Colonic mucosa (tissue), 4 donors: ENCODE data around the gene SEL1L3. TPM values are rescaled to one million over a fixed set of nuclear protein-coding genes. Genes with fewer than 3 reads are reported as not detected.

Experiments used
- DNase-seq: peaks from one replicate; pipeline ENCODE4 v3.0.0-alpha.2; 2020
- H3K27ac ChIP-seq: fragments of 200-600 bp; one replicate; pipeline ENCODE4 v1.8.0; 2021
- H3K27me3 ChIP-seq: fragments of 200-600 bp; one replicate; pipeline ENCODE4 v1.8.0; 2021
- H3K36me3 ChIP-seq: fragments of 200-600 bp; one replicate; pipeline ENCODE4 v1.8.0; 2021
- H3K4me1 ChIP-seq: fragments of 200-600 bp; one replicate; pipeline ENCODE4 v1.8.0; 2021; ENCODE audit warnings: mild to moderate bottlenecking
- H3K4me3 ChIP-seq: fragments of 200-600 bp; one replicate; pipeline ENCODE4 v1.8.0; 2021
- H3K9ac ChIP-seq, 2 donors: one replicate each; pipeline ENCODE4 v1.7.0; 2013; ENCODE audit warnings: control low read depth in 2 of 2, low read depth in 2 of 2, low read length in 2 of 2
- H3K9me3 ChIP-seq: fragments of 200-600 bp; one replicate; pipeline ENCODE4 v1.8.0; 2021
- intact Hi-C: fragments of 100-400 bp; cut with DNase I; formaldehyde crosslinking; loops from one replicate; pipeline ENCODE4 v1.14.1; 2022
- total RNA-seq, 2 donors: library from RNA; stranded (reverse); fragmentation: NEBNext Ultra II Directional in 1 of 2; extraction: Animal tissue kit (Norgen Biotek cat#: 25700) in 1 of 2; gene quantifications; one replicate each; pipeline ENCODE4 v1.2.1, GENCODE V29; 2021
- TF ChIP-seq, protein P1 (sequence below): fragments of 200-600 bp; IDR thresholded peaks from one replicate; pipeline ENCODE4 v1.8.0; 2022; ENCODE audit warnings: antibody characterized with exemption, mild to moderate bottlenecking
- donor health status: healthy.
- donor health status: DM: no; HTN: no; CAD: no.
- donor health status: DM: no; HTN: no; CAD: no.

The SEL1L3 gene
- total RNA-seq, 2 donors from 2014 or later = 88.4 to 96.2 TPM

GRCh38 chr4:25815586-25815985 lies 47.2 kb downstream of the SEL1L3 start:
- H3K27ac ChIP-seq = no peak overlapping the region
- TF ChIP-seq, protein P1, sequence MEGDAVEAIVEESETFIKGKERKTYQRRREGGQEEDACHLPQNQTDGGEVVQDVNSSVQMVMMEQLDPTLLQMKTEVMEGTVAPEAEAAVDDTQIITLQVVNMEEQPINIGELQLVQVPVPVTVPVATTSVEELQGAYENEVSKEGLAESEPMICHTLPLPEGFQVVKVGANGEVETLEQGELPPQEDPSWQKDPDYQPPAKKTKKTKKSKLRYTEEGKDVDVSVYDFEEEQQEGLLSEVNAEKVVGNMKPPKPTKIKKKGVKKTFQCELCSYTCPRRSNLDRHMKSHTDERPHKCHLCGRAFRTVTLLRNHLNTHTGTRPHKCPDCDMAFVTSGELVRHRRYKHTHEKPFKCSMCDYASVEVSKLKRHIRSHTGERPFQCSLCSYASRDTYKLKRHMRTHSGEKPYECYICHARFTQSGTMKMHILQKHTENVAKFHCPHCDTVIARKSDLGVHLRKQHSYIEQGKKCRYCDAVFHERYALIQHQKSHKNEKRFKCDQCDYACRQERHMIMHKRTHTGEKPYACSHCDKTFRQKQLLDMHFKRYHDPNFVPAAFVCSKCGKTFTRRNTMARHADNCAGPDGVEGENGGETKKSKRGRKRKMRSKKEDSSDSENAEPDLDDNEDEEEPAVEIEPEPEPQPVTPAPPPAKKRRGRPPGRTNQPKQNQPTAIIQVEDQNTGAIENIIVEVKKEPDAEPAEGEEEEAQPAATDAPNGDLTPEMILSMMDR = no peak
- H3K4me3 ChIP-seq = no peak overlapping the region
- no peaks in the 10 kb centered on the region for H3K4me1 ChIP-seq
- peaks cover 10% of the 10 kb centered on the region for H3K36me3 ChIP-seq
- H3K27me3 ChIP-seq = no peaks in the 10 kb centered on the region
- no peaks in the 10 kb centered on the region for H3K9me3 ChIP-seq
- intact Hi-C loops = no loop called here
- no peak overlapping the region for H3K9ac ChIP-seq
- DNase-seq = no peak

- no peaks in the 10 kb centered on the region for H3K4me1 ChIP-seq
- H3K27ac ChIP-seq = no peak overlapping the region
- H3K27me3 ChIP-seq = no peaks in the 10 kb centered on the region
- peaks cover 10% of the 10 kb centered on the region for H3K36me3 ChIP-seq
- intact Hi-C loops = no loop called here
- no peak overlapping the region for H3K9ac ChIP-seq
- DNase-seq = no peak
- TF ChIP-seq, protein P1 = no peak
- H3K4me3 ChIP-seq = no peak overlapping the region
- no peaks in the 10 kb centered on the region for H3K9me3 ChIP-seq
These were observed 48.3 kb downstream of the SEL1L3 start for GRCh38 chr4:25814301-25815136.

GRCh38 chr4:25813448-25814106 lies 49.2 kb downstream of the SEL1L3 start:
- no peak for DNase-seq
- Histone ChIP-seq H3K4me1 (no peaks in the 10 kb centered on the region), H3K36me3 (peaks cover 5% of the 10 kb centered on the region), H3K4me3 (no peak overlapping the region), H3K9me3 (no peaks in the 10 kb centered on the region), H3K9ac (no peak overlapping the region), H3K27ac (no peak overlapping the region), H3K27me3 (no peaks in the 10 kb centered on the region)
- intact Hi-C loops = no loop called here
- TF ChIP-seq, protein P1 = no peak

DNA sequence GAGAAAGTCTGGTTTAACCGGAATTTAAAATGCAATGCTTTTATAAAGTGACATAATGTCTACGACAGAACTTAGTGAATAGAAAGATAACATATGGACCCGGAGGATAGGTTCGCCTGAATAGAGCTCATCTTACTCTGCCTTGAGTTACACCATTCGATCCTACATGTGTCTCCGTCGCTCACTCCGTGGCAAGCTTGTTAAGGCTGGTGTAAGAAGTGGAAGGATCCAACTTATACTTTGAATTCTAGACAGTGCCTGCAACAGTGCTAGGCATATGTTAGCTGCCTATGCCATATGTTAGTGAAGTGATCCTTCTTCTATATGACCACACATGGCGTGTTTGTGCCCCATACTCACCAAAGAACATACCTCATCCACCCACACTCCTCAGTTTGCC lies 50.9 kb downstream of the SEL1L3 start:
- intact Hi-C loops = no loop called here
- Histone ChIP-seq H3K27me3 (no peaks in the 10 kb centered on the region), H3K9ac (no peak overlapping the region), H3K27ac (no peak overlapping the region), H3K4me3 (no peak overlapping the region), H3K36me3 (no peaks in the 10 kb centered on the region), H3K9me3 (no peaks in the 10 kb centered on the region), H3K4me1 (no peaks in the 10 kb centered on the region)
- TF ChIP-seq, protein P1 = no peak
- DNase-seq = no peak

- Histone ChIP-seq H3K9ac (no peak overlapping the region), H3K27me3 (no peaks in the 10 kb centered on the region), H3K4me3 (no peak overlapping the region), H3K36me3 (no peaks in the 10 kb centered on the region), H3K27ac (no peak overlapping the region), H3K9me3 (no peaks in the 10 kb centered on the region), H3K4me1 (no peaks in the 10 kb centered on the region)
- intact Hi-C loops = no loop called here
- DNase-seq = no peak
- TF ChIP-seq, protein P1 = no peak
These were observed 51.5 kb downstream of the SEL1L3 start for GRCh38 chr4:25811374-25811690.
